HepG2 (cell line): ENCODE measurements around the gene TCP11L1. TPM values are rescaled to one million over a fixed set of nuclear protein-coding genes. Genes with fewer than 3 reads are reported as not detected.

Experiments
- ARNT2 ChIP-seq: sonication (generic); formaldehyde crosslinking; IDR thresholded peaks from 2 replicates; pipeline ENCODE4 v1.8.0; 2022; ENCODE audit warnings: mild to moderate bottlenecking, low read depth, missing genetic modification reagents, moderate library complexity
- ASH2L ChIP-seq: fragments of 300-600, 200-600 bp; sonication (generic); IDR thresholded peaks from 2 replicates; pipeline ENCODE4 v1.7.0; 2017; ENCODE audit warnings: low read depth, mild to moderate bottlenecking, moderate library complexity, mixed read lengths, low read length; ENCODE audit not compliant: insufficient read length
- BHLHE40 ChIP-seq: IDR thresholded peaks from 2 replicates; pipeline ENCODE4 v1.6.1; 2011; ENCODE audit warnings: low read length, improper control_type of control experiment
- ESRRA ChIP-seq: sonication (generic); formaldehyde crosslinking; IDR thresholded peaks from 2 replicates; pipeline ENCODE4 v1.5.1; 2020; ENCODE audit warnings: mild to moderate bottlenecking, low read depth, missing genetic modification reagents
- HIVEP1 ChIP-seq: sonication (generic); formaldehyde crosslinking; IDR thresholded peaks from 2 replicates; pipeline ENCODE4 v1.4.0; 2020; ENCODE audit warnings: mild to moderate bottlenecking, missing genetic modification reagents
- KDM6A ChIP-seq: IDR thresholded peaks from 2 replicates; pipeline ENCODE4 v1.6.1; 2016; ENCODE audit warnings: low read depth
- MAFF ChIP-seq: IDR thresholded peaks from 2 replicates; pipeline ENCODE4 v1.6.1; 2011; ENCODE audit warnings: low read depth, low read length, improper control_type of control experiment
- MAFK ChIP-seq, 2 experiments: IDR thresholded peaks in 1 of 2; conservative IDR thresholded peaks in 1 of 2; 2 replicates each; pipeline ENCODE4 v1.6.1; 2011; ENCODE audit warnings: improper control_type of control experiment in 2 of 2, low read length in 2 of 2
- MAZ ChIP-seq, 2 experiments: sonication (generic) in 1 of 2; formaldehyde crosslinking in 1 of 2; IDR thresholded peaks; 2 replicates each; pipeline versions ENCODE4 v1.5.0 to v1.6.1; 2012 to 2020; ENCODE audit warnings: low read depth in 2 of 2, mild to moderate bottlenecking in 2 of 2, borderline replicate concordance in 1 of 2, improper control_type of control experiment in 1 of 2, low read length in 1 of 2, missing genetic modification reagents in 1 of 2, moderate library complexity in 1 of 2
- MLLT10 ChIP-seq: sonication (generic); formaldehyde crosslinking; IDR thresholded peaks from 2 replicates; pipeline ENCODE4 v1.4.0; 2020; ENCODE audit warnings: missing genetic modification reagents
- NFKBIZ ChIP-seq: IDR thresholded peaks from 2 replicates; pipeline ENCODE4 v1.6.1; 2018; ENCODE audit warnings: missing genetic modification reagents, missing compliant biosample characterization
- NPAS2 ChIP-seq: sonication (generic); formaldehyde crosslinking; IDR thresholded peaks from 2 replicates; pipeline ENCODE4 v1.8.0; 2022; ENCODE audit warnings: mild to moderate bottlenecking, missing genetic modification reagents, borderline replicate concordance
- SAFB2 ChIP-seq: sonication (generic); formaldehyde crosslinking; IDR thresholded peaks from 2 replicates; pipeline ENCODE4 v1.5.1; 2020; ENCODE audit warnings: missing genetic modification reagents, low read depth, mild to moderate bottlenecking, borderline replicate concordance
- TAF1 ChIP-seq: sonication (generic); formaldehyde crosslinking; IDR thresholded peaks from 2 replicates; pipeline ENCODE4 v1.4.0; 2020; ENCODE audit warnings: missing genetic modification reagents
- TCF7L2 ChIP-seq: IDR thresholded peaks from 2 replicates; pipeline ENCODE4 v1.6.1; 2011; ENCODE audit warnings: mild to moderate bottlenecking, low read depth, low read length, moderate library complexity
- TRIM24 ChIP-seq: sonication (generic); formaldehyde crosslinking; IDR thresholded peaks from 2 replicates; pipeline ENCODE4 v1.8.0; 2022; ENCODE audit warnings: mild to moderate bottlenecking, missing genetic modification reagents
- ZMYM2 ChIP-seq: sonication (generic); formaldehyde crosslinking; IDR thresholded peaks from 2 replicates; pipeline ENCODE4 v1.8.0; 2022; ENCODE audit warnings: mild to moderate bottlenecking, missing genetic modification reagents
- ZNF251 ChIP-seq: sonication (generic); formaldehyde crosslinking; IDR thresholded peaks from 2 replicates; pipeline ENCODE4 v1.9.0; 2021; ENCODE audit warnings: mild to moderate bottlenecking, missing genetic modification reagents
- ZNF296 ChIP-seq: sonication (generic); formaldehyde crosslinking; conservative IDR thresholded peaks from 2 replicates; pipeline ENCODE4 v1.5.0; 2020; ENCODE audit warnings: mild to moderate bottlenecking, missing genetic modification reagents
- ZNF382 ChIP-seq: sonication (generic); formaldehyde crosslinking; IDR thresholded peaks from 2 replicates; pipeline ENCODE4 v1.5.0; 2020; ENCODE audit warnings: missing genetic modification reagents, mild to moderate bottlenecking, borderline replicate concordance
- ZNF501 ChIP-seq: sonication (generic); formaldehyde crosslinking; IDR thresholded peaks from 2 replicates; pipeline ENCODE4 v1.5.1; 2020; ENCODE audit warnings: mild to moderate bottlenecking, moderate library complexity, missing genetic modification reagents
- ZNF572 ChIP-seq: sonication (generic); formaldehyde crosslinking; IDR thresholded peaks from 2 replicates; pipeline ENCODE4 v1.5.1; 2020; ENCODE audit warnings: mild to moderate bottlenecking, missing genetic modification reagents
- ZNF773 ChIP-seq: sonication (generic); formaldehyde crosslinking; IDR thresholded peaks from 2 replicates; pipeline ENCODE4 v1.4.0; 2020; ENCODE audit warnings: missing genetic modification reagents, borderline replicate concordance
- ZNF841 ChIP-seq: sonication (generic); formaldehyde crosslinking; IDR thresholded peaks from 2 replicates; pipeline ENCODE4 v1.8.1; 2023; ENCODE audit warnings: missing genetic modification reagents, borderline replicate concordance
- polyA plus RNA-seq, 8 experiments: library from polyadenylated mRNA; depleted of rRNA in 3 of 8; stranded (reverse) in 7 of 8; unstranded in 1 of 8; fragments of >200 nt; fragmentation: Illumina TruSeq in 4 of 8; extraction: Trizol in 4 of 8; gene quantifications; 2 replicates each; pipeline versions ENCODE4 v1.2.1 to v1.2.3, GENCODE V29; 2011 to 2016; ENCODE audit warnings: low read depth in 4 of 8, missing spikeins in 1 of 8, mixed read lengths in 1 of 8; ENCODE audit not compliant: insufficient read depth in 1 of 8
- total RNA-seq, 5 experiments: library from RNA; depleted of rRNA; stranded (reverse); fragments of >200 nt; fragmentation: Illumina TruSeq; extraction: Trizol; gene quantifications; 2 replicates each; pipeline ENCODE4 v1.2.3, GENCODE V29; 2016; ENCODE audit warnings: low read depth in 1 of 5
- TF ChIP-seq, protein P1 (sequence below), 2 experiments: sonication (generic) in 1 of 2; formaldehyde crosslinking in 1 of 2; IDR thresholded peaks; 2 replicates each; pipeline versions ENCODE4 v1.4.0 to v1.6.1; 2016 to 2020; ENCODE audit warnings: borderline replicate concordance in 1 of 2, low read depth in 1 of 2, mild to moderate bottlenecking in 1 of 2, missing genetic modification reagents in 1 of 2
- TF ChIP-seq, protein P2 (sequence below): sonication (generic); formaldehyde crosslinking; IDR thresholded peaks from 2 replicates; pipeline ENCODE4 v1.4.0; 2020; ENCODE audit warnings: missing genetic modification reagents; ENCODE audit errors: not compliant biosample characterization

TCP11L1 gene
- total and polyA plus RNA-seq, 2 of the 13 experiments (the other 11 are each of a cell fraction or from before 2014, with no cell fraction given), result 7.9 to 10.1 TPM

DNA sequence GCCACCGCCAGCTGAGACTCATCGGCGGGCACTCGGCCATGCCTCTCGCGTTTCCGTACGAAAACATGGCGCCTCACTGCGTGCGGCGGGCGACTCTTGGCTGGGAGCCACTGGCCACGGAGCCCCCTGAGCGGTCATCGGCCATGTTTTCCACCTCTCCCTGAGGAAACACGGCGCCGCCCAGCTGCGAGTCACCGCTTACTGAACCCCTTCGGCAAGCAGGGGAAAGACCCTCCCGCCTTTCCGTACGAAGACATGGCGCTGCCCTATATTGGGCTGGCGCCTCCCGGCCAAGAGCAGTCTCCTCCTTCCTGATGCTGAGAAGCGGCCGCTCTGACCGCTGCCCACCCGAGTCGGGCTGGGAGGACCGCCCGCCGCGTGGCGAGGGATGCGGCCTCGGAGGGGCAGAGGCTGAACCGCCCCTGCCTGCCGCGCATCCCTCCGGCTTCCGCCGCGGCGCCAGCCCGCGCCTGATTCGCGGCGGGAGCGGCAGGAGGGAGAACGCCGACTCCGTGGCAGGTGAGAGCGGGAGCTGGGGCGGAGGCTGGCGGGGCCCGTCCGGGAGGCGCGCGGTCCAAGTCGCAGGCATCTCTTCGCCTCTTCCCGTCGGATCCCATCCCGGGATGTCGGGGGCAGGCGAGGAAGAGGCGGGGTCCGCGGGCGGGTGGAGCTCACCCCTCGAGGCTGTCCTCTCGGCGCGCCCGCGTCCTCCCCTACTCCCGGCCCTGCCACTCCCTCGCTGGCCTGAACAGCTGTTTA is at the start of gene TCP11L1 (continued):
- no peak for TF ChIP-seq KDM6A
- TF ChIP-seq ZNF572 (CRISPR knock-in tag), result no peak
- TF ChIP-seq ZMYM2 (CRISPR knock-in tag), result no peak
- TF ChIP-seq TCF7L2, result no peak
- no peak for TF ChIP-seq TRIM24 (CRISPR knock-in tag)
- TF ChIP-seq ASH2L, result peak; percentile 77
- peak; percentile 96 for TF ChIP-seq SAFB2 (CRISPR knock-in tag)
- 0 out of 2 replicates have a peak, but pooled peaks have one; percentile 87 for TF ChIP-seq ZNF501
- TF ChIP-seq ZNF382 (CRISPR knock-in tag), result no peak
- no peak for TF ChIP-seq ZNF296 (CRISPR knock-in tag)
- TF ChIP-seq, protein P1, sequence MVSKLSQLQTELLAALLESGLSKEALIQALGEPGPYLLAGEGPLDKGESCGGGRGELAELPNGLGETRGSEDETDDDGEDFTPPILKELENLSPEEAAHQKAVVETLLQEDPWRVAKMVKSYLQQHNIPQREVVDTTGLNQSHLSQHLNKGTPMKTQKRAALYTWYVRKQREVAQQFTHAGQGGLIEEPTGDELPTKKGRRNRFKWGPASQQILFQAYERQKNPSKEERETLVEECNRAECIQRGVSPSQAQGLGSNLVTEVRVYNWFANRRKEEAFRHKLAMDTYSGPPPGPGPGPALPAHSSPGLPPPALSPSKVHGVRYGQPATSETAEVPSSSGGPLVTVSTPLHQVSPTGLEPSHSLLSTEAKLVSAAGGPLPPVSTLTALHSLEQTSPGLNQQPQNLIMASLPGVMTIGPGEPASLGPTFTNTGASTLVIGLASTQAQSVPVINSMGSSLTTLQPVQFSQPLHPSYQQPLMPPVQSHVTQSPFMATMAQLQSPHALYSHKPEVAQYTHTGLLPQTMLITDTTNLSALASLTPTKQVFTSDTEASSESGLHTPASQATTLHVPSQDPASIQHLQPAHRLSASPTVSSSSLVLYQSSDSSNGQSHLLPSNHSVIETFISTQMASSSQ (IDR thresholded peaks at IDR 0.05; ENCODE audit: low read depth), result no peak
- TF ChIP-seq, protein P1 (CRISPR knock-in tag; IDR thresholded peaks at IDR 0.05; ENCODE audit: borderline replicate concordance), result peak; percentile 14; the same call in 1 of the 2 replicates
- no peak for TF ChIP-seq MAFK (conservative IDR thresholded peaks at IDR 0.05 in 1 of 2, IDR thresholded peaks at IDR 0.05 in 1 of 2; ENCODE audit: low read length in 2 of 2)
- no peak; the same call in 1 of the 2 replicates for TF ChIP-seq NFKBIZ (CRISPR knock-in tag)
- no peak for TF ChIP-seq MAZ (IDR thresholded peaks at IDR 0.05; ENCODE audit: borderline replicate concordance, low read depth, low read length)
- TF ChIP-seq MAZ (CRISPR knock-in tag; IDR thresholded peaks at IDR 0.05; ENCODE audit: low read depth), result peak; percentile 9; the same call in 1 of the 2 replicates
- TF ChIP-seq ESRRA (CRISPR knock-in tag), result no peak; the same call in 1 of the 2 replicates
- no peak for TF ChIP-seq ARNT2 (CRISPR knock-in tag)
- no peak for TF ChIP-seq ZNF251 (CRISPR knock-in tag)
- TF ChIP-seq TAF1 (CRISPR knock-in tag), result peak; percentile 75
- TF ChIP-seq, protein P2, sequence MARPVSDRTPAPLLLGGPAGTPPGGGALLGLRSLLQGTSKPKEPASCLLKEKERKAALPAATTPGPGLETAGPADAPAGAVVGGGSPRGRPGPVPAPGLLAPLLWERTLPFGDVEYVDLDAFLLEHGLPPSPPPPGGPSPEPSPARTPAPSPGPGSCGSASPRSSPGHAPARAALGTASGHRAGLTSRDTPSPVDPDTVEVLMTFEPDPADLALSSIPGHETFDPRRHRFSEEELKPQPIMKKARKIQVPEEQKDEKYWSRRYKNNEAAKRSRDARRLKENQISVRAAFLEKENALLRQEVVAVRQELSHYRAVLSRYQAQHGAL (CRISPR knock-in tag), result no peak
- TF ChIP-seq NPAS2 (CRISPR knock-in tag), result no peak
- no peak for TF ChIP-seq ZNF773 (CRISPR knock-in tag)
- no peak for TF ChIP-seq MLLT10 (CRISPR knock-in tag)
- TF ChIP-seq BHLHE40, result no peak
- TF ChIP-seq MAFF, result no peak
- TF ChIP-seq ZNF841, result no peak
- no peak; the same call in 1 of the 2 replicates for TF ChIP-seq HIVEP1 (CRISPR knock-in tag)
